DMS 273 (cell line): ENCODE data around the gene MORN4.

ENCODE experiments used
- DNase-seq: peaks from one replicate; lab custom pipeline; 2025; ENCODE audit not compliant: unreplicated experiment; lab: John Stamatoyannopoulos, UW

Gene MORN4

GRCh38 chr10:97575127-97575668 lies 58.1 kb downstream of the MORN4 start:
- no peak for DNase-seq

- DNase-seq = peak; percentile 68
Measured at GRCh38 chr10:97574374-97575126, 58.8 kb downstream of the MORN4 start.

GRCh38 chr10:97573672-97574071 lies 59.6 kb downstream of the MORN4 start:
- DNase-seq = no peak

GRCh38 chr10:97573021-97573420 lies 60.3 kb downstream of the MORN4 start:
- DNase-seq = no peak

GRCh38 chr10:97572214-97572989 lies 60.9 kb downstream of the MORN4 start, which contains the start of gene ANKRD2:
ANKRD2 (plus strand) TSS chr10:97572779; CDS start chr10:97572789, 10 bp downstream.
- peak; percentile 84 for DNase-seq

- DNase-seq = peak; percentile 41
Measured at GRCh38 chr10:97571622-97572021, 61.7 kb downstream of the MORN4 start.

- peak; percentile 94 for DNase-seq
Measured at GRCh38 chr10:97570789-97571471, 62.4 kb downstream of the MORN4 start.

GRCh38 chr10:97570146-97570788 lies 63.0 kb downstream of the MORN4 start:
- DNase-seq = no peak

GRCh38 chr10:97567891-97568290 lies 65.4 kb downstream of the MORN4 start:
- DNase-seq = no peak

GRCh38 chr10:97566336-97566996 lies 66.8 kb downstream of the MORN4 start:
- DNase-seq = no peak

GRCh38 chr10:97564776-97565175 lies 68.5 kb downstream of the MORN4 start:
- DNase-seq = no peak
